MM.1S (cell line): ENCODE results near the gene STMND1.

ENCODE experiments used
- DNase-seq: peaks from one replicate; pipeline ENCODE4 v3.0.0-alpha.2; 2015
- H2AFZ ChIP-seq: fragments of 300-600 bp; sonication (generic); 2 replicates; pipeline ENCODE4 v1.6.0; 2016; ENCODE audit warnings: antibody characterized with exemption, low read length
- H3F3A ChIP-seq: fragments of 300-600 bp; sonication (generic); 2 replicates; pipeline ENCODE4 v1.6.1; 2016; ENCODE audit warnings: mild to moderate bottlenecking, antibody characterized with exemption, low read length, moderate library complexity, mixed read lengths; ENCODE audit not compliant: insufficient read depth
- H3K27ac ChIP-seq: fragments of 300-600 bp; sonication (generic); 2 replicates; pipeline ENCODE4 v1.5.1; 2016; ENCODE audit warnings: mild to moderate bottlenecking, low read length
- H3K27me3 ChIP-seq: fragments of 300-600 bp; sonication (generic); replicated peaks from 2 replicates; pipeline ENCODE4 v1.6.0; 2016; ENCODE audit warnings: low read length; ENCODE audit not compliant: insufficient read depth
- H3K36me3 ChIP-seq: fragments of 300-600 bp; sonication (generic); replicated peaks from 2 replicates; pipeline ENCODE4 v1.6.1; 2016; ENCODE audit warnings: mild to moderate bottlenecking, low read length, mixed read lengths; ENCODE audit not compliant: insufficient read depth
- H3K4me1 ChIP-seq: fragments of 300-600 bp; sonication (generic); 2 replicates; pipeline ENCODE4 v1.6.1; 2016; ENCODE audit warnings: low read length, mixed read lengths
- H3K4me2 ChIP-seq: fragments of 300-600 bp; sonication (generic); 2 replicates; pipeline ENCODE4 v1.6.0; 2016; ENCODE audit warnings: low read depth, low read length
- H3K4me3 ChIP-seq: fragments of 300-600 bp; sonication (generic); 2 replicates; pipeline ENCODE4 v1.5.1; 2016; ENCODE audit warnings: low read length, mixed read lengths
- H3K79me2 ChIP-seq: fragments of 300-600 bp; sonication (generic); 2 replicates; pipeline ENCODE4 v1.6.1; 2016; ENCODE audit warnings: mixed run types, low read length, mixed read lengths
- H3K9ac ChIP-seq: fragments of 300-600 bp; sonication (generic); 2 replicates; pipeline ENCODE4 v1.6.1; 2016; ENCODE audit warnings: low read length, mixed read lengths
- H3K9me2 ChIP-seq: fragments of 300-600 bp; sonication (generic); replicated peaks from 2 replicates; pipeline ENCODE4 v1.6.1; 2016; ENCODE audit warnings: mild to moderate bottlenecking, low read length, mixed read lengths; ENCODE audit not compliant: insufficient read depth
- H3K9me3 ChIP-seq: fragments of 300-600 bp; sonication (generic); replicated peaks from 2 replicates; pipeline ENCODE4 v1.6.1; 2016; ENCODE audit warnings: mild to moderate bottlenecking, low read length, mixed read lengths; ENCODE audit not compliant: insufficient read depth
- H4K20me1 ChIP-seq: fragments of 300-600 bp; sonication (generic); 2 replicates; pipeline ENCODE4 v1.6.1; 2016; ENCODE audit warnings: mild to moderate bottlenecking, low read length, moderate library complexity, mixed read lengths; ENCODE audit not compliant: insufficient read depth
- CTCF ChIP-seq: fragments of 300-600 bp; sonication (generic); IDR thresholded peaks from 2 replicates; pipeline ENCODE4 v1.5.1; 2016; ENCODE audit warnings: antibody characterized with exemption, low read length, mixed read lengths
- EZH2 ChIP-seq: fragments of 300-600 bp; sonication (generic); optimal IDR thresholded peaks from 2 replicates; pipeline ENCODE3; 2017; ENCODE audit warnings: low read depth, mild to moderate bottlenecking, antibody characterized with exemption, low read length, mixed read lengths
- EZH2phosphoT487 ChIP-seq: fragments of 300-600 bp; sonication (generic); IDR thresholded peaks from 2 replicates; pipeline ENCODE4 v1.6.1; 2018; ENCODE audit warnings: antibody characterized with exemption, low read length

The STMND1 gene

DNA sequence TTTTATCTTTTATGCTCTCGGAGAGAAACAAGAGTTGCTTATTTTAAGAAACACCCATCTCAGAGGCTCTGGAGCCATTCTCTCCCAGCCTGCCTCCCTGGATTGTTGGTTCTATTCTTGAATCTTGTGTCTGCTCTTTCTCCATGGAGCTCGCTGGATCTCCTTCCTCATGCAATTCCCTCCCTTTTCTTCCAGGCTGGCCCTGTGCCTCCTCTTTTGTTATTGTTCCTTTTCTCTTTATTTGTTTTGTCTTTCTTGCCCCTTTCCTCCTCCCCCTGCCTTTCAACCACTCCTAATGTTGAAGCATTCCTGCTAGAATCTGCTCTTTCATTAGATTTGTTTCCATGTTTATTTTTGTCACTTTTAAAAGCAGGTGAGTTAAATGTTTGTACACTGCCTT is 76.5 kb downstream of the STMND1 start:
- no peaks in the 10 kb centered on the region for H4K20me1 ChIP-seq
- DNase-seq, result no peak
- no peak overlapping the region for H3K4me3 ChIP-seq

GRCh38 chr6:17178754-17179529 is 77.1 kb downstream of the STMND1 start:
- H3K4me1 ChIP-seq, result no peaks in the 10 kb centered on the region
- no peak overlapping the region for H3K27ac ChIP-seq
- TF ChIP-seq EZH2 (no peak), CTCF (no peak), EZH2phosphoT487 (no peak)
- H3K4me2 ChIP-seq, result no peak overlapping the region
- H4K20me1 ChIP-seq, result no peaks in the 10 kb centered on the region
- H3K27me3 ChIP-seq, result no peaks in the 10 kb centered on the region
- no peak overlapping the region for H2AFZ ChIP-seq
- no peak overlapping the region for H3K9ac ChIP-seq
- no peak overlapping the region for H3K4me3 ChIP-seq
- no peaks in the 10 kb centered on the region for H3F3A ChIP-seq
- no peaks in the 10 kb centered on the region for H3K36me3 ChIP-seq
- H3K9me3 ChIP-seq, result no peaks in the 10 kb centered on the region
- no peak for DNase-seq
- H3K9me2 ChIP-seq, result no peaks in the 10 kb centered on the region
- no peaks in the 10 kb centered on the region for H3K79me2 ChIP-seq

More for the DNA sequence above, 76.5 kb downstream of the STMND1 start:
- Histone ChIP-seq H3K9ac (no peak overlapping the region), H3K79me2 (no peaks in the 10 kb centered on the region), H3K27ac (no peak overlapping the region), H2AFZ (no peak overlapping the region), H3K4me2 (no peak overlapping the region), H3K36me3 (no peaks in the 10 kb centered on the region), H3K9me3 (no peaks in the 10 kb centered on the region), H3K4me1 (no peaks in the 10 kb centered on the region), H3K27me3 (no peaks in the 10 kb centered on the region), H3F3A (no peaks in the 10 kb centered on the region), H3K9me2 (no peaks in the 10 kb centered on the region)
- no peak for TF ChIP-seq CTCF
- TF ChIP-seq EZH2phosphoT487, result no peak
- TF ChIP-seq EZH2, result no peak

- TF ChIP-seq EZH2phosphoT487 (no peak), CTCF (no peak), EZH2 (no peak)
- Histone ChIP-seq H3K9me3 (no peaks in the 10 kb centered on the region), H3K9me2 (no peaks in the 10 kb centered on the region), H3K4me1 (no peaks in the 10 kb centered on the region), H3K79me2 (no peaks in the 10 kb centered on the region), H3K36me3 (no peaks in the 10 kb centered on the region), H3K27me3 (no peaks in the 10 kb centered on the region), H3K4me3 (no peak overlapping the region), H3K4me2 (no peak overlapping the region), H3K27ac (no peak overlapping the region), H3F3A (no peaks in the 10 kb centered on the region), H4K20me1 (no peaks in the 10 kb centered on the region), H2AFZ (no peak overlapping the region), H3K9ac (no peak overlapping the region)
- no peak for DNase-seq
Observed at GRCh38 chr6:17179530-17180073, 77.8 kb downstream of the STMND1 start.
